GM12801 (cell line): Measurements from ENCODE around the gene C3AR1.

ENCODE experiments used
- TF ChIP-seq, protein P1 (sequence below): IDR thresholded peaks from one replicate; pipeline ENCODE4 v1.5.1; 2011; ENCODE audit warnings: control low read depth; ENCODE audit not compliant: insufficient read length; ENCODE audit errors: extremely low read depth

The C3AR1 gene

GRCh38 chr12:8076366-8076765 is 10.2 kb upstream of the C3AR1 start:
- TF ChIP-seq, protein P1, sequence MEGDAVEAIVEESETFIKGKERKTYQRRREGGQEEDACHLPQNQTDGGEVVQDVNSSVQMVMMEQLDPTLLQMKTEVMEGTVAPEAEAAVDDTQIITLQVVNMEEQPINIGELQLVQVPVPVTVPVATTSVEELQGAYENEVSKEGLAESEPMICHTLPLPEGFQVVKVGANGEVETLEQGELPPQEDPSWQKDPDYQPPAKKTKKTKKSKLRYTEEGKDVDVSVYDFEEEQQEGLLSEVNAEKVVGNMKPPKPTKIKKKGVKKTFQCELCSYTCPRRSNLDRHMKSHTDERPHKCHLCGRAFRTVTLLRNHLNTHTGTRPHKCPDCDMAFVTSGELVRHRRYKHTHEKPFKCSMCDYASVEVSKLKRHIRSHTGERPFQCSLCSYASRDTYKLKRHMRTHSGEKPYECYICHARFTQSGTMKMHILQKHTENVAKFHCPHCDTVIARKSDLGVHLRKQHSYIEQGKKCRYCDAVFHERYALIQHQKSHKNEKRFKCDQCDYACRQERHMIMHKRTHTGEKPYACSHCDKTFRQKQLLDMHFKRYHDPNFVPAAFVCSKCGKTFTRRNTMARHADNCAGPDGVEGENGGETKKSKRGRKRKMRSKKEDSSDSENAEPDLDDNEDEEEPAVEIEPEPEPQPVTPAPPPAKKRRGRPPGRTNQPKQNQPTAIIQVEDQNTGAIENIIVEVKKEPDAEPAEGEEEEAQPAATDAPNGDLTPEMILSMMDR = no peak

- TF ChIP-seq, protein P1 = no peak
These were observed 9.8 kb upstream of the C3AR1 start for GRCh38 chr12:8075935-8076334.

DNA sequence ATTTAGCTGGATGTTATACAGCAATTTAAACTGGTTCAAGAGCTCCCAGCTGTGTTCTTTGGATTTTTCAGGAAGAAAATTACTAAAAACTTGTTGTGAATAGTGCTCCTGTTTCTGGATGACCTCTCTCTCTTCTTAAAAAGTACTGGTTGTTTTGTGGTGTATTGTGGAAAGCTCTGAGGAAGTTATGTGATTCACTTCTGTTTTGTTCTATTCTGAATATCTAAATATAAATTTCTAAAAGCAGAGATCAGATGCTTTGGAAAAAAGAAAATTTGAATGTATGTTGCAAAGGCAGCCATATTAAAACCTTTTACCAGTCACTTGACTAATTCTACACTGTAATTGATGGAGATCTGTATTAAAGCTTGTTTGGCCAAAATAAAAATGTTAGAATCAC is 3.4 kb upstream of the C3AR1 start:
- TF ChIP-seq, protein P1 = no peak

GRCh38 chr12:8064131-8064530 is 2.0 kb downstream of the C3AR1 start:
- TF ChIP-seq, protein P1 = no peak

DNA sequence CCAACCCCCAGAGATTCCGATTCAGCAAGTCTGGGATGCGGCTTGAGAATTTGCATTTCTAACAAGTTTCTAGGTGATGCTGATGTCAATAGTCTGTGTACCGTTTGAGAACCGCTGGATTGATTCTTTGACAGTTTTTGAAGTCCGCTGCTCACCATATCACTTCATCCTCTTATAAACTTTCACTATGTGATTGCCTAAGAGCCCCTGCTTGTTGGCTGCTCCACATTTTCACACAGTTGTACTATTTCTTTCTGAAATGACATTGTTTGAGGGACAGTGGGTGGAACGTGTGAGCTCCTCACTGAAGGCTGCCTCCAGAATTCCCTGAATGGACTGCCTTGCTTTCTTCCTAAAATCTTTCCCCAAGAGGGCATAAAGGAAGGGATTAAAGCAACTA is 7.7 kb downstream of the C3AR1 start:
- TF ChIP-seq, protein P1 = no peak

- TF ChIP-seq, protein P1 = no peak
These were observed 8.3 kb downstream of the C3AR1 start for GRCh38 chr12:8057839-8058238.

DNA sequence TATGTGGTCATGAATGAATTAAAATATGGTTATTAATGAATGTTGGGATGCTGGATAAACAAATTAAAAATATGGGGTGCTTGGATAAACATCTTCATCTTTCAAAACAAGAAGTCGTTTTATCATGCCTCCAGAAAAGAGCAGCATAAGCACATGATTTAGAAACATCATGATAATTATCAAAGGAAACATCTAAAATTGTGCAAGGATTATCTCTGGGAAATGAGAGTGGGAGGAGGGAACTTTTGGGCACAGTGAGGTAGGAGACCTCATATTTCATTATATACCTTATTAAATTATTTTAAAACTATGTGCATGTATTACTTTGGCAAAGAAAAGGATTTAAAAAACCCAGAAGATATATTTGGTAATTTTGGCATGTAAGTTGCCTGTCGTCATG is 8.9 kb downstream of the C3AR1 start:
- TF ChIP-seq, protein P1 = no peak

DNA sequence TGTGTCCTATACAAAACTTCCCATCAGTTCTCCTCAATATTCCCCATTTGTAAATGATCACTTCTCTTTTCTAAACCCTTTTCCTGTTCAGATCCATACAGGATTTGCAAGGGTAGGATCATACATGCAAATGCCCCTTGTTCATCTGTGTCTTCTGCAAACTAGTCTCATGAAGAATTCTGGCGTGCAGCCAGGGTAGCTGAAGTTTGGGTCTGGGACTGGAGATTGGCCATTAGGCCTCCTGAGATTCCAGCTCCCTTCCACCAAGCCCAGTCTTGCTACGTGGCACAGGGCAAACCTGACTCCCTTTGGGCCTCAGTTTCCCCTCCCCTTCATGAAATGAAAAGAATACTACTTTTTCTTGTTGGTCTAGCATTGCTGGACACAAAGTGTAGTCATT is 11.3 kb downstream of the C3AR1 start:
- TF ChIP-seq, protein P1 = no peak
